Mononuclear cell (primary cell): Measurements from ENCODE around the gene ANK3. TPM values are rescaled to one million over a fixed set of nuclear protein-coding genes. Genes with fewer than 3 reads are reported as not detected.

Experiments used
- H3K27me3 ChIP-seq: 2 replicates; pipeline ENCODE4 v1.6.0; 2011; ENCODE audit warnings: low read length, control low read depth; ENCODE audit not compliant: insufficient read depth
- H3K4me1 ChIP-seq: 2 replicates; pipeline ENCODE4 v1.5.1; 2011; ENCODE audit warnings: mild to moderate bottlenecking, low read length, control low read depth; ENCODE audit not compliant: insufficient read depth
- H3K4me3 ChIP-seq: 2 replicates; pipeline ENCODE4 v1.5.1; 2011; ENCODE audit warnings: mild to moderate bottlenecking, low read length, moderate library complexity
- H3K9me3 ChIP-seq: 2 replicates; pipeline ENCODE4 v1.5.1; 2011; ENCODE audit warnings: low read depth, mild to moderate bottlenecking, control low read depth, low read length
- total RNA-seq: library from RNA; depleted of rRNA; stranded (reverse); fragments of >200 nt; gene quantifications from one replicate; pipeline ENCODE4 v1.2.3, GENCODE V29; 2012

ANK3 gene
- total RNA-seq, 1 donor: 73.0 TPM

- Histone ChIP-seq H3K4me1 (no peaks in the 10 kb centered on the region), H3K9me3 (no peaks in the 10 kb centered on the region), H3K4me3 (no peak overlapping the region), H3K27me3 (no peaks in the 10 kb centered on the region)
Observed at GRCh38 chr10:60176925-60177324, 212.8 kb downstream of the ANK3 start.

DNA sequence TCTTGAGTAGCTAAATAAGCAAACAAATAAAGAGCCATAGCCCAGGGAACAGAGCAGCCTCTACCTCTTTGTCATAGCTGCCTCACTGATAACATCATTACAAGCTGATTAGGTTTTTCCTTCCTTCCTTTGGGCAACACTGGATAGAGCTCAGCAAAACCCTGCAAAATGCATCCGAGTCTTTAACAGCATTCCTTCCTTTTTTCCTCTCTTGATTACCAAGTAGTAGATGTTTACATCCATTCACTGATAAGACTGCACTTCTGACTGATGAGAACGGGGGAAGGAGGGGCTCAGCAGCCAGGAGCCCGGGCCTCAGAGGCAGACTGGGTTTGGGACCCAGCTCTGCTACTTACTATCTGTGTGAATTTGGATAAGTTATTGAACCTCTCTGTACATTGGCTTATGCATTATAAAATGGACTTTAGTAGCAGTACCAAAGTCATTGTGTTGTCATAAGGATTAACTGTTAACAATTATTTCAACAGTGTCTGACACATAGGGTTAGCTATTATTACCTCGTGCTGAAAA, 214.2 kb downstream of the ANK3 start:
- Histone ChIP-seq H3K4me1 (no peaks in the 10 kb centered on the region), H3K4me3 (no peak overlapping the region), H3K9me3 (no peaks in the 10 kb centered on the region), H3K27me3 (no peaks in the 10 kb centered on the region)

DNA sequence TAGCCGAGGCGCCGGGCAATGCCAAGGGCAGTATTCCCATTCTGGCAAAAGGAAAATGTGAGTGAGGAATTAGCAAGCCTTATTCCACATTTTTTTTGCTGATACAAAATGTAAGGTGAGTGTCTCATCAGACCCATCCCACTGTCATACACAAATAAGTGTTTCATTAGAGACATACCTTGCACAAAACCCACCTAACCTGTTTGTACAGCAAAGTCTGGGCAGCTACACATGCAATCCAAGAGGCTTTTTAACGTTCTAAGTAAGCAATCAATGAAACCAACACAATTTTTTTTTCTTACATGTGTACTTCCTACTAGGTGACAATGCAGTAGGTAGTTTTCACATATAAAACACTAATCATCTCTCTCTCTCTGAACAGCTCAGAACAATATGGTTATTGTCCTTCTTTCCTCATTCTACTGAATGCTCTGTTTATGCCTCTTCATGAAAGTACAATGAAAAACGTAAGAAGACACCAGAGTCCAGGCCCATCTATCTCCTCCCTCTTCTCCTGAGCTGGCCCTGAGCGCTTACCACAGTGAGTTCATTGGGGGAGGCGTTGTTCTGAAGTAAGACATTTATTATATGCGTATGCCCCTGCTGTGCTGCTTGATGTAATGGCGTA, 217.2 kb downstream of the ANK3 start:
- Histone ChIP-seq H3K4me3 (no peak overlapping the region), H3K27me3 (no peaks in the 10 kb centered on the region), H3K9me3 (no peaks in the 10 kb centered on the region), H3K4me1 (no peaks in the 10 kb centered on the region)

DNA sequence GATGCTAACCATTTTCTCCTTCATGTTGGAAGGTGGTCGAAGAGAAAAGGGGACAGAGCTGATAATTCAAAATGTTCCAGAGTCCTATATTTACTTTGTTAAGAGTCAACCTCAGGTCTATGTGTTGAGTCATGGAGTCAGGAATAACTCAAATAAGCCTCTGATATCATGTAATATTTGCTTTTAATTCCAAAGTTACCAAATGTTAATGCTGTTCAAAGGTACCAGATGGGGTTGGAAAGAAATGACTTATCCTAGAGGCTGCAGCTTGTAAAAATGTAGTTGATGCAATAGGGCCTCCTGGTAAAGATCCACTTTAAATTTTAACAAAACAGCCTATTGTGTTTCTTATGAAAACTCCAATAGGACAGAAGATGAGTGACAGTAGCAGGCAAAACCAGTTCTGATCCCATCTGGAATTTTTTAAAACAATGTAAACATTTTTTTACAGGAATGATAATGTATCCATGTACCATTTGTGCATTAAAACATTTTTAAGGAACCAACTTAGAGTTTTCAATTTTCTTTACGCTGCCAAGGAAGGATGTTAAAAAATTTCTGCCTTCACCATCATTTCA, 218.2 kb downstream of the ANK3 start:
- H3K27me3 ChIP-seq: no peaks in the 10 kb centered on the region
- H3K9me3 ChIP-seq: no peaks in the 10 kb centered on the region
- no peaks in the 10 kb centered on the region for H3K4me1 ChIP-seq
- H3K4me3 ChIP-seq: no peak overlapping the region

GRCh38 chr10:60170250-60170649, 219.4 kb downstream of the ANK3 start:
- Histone ChIP-seq H3K9me3 (no peaks in the 10 kb centered on the region), H3K4me3 (no peak overlapping the region), H3K27me3 (no peaks in the 10 kb centered on the region), H3K4me1 (no peaks in the 10 kb centered on the region)

GRCh38 chr10:60169111-60169510, 220.6 kb downstream of the ANK3 start:
- H3K9me3 ChIP-seq: no peaks in the 10 kb centered on the region
- no peaks in the 10 kb centered on the region for H3K4me1 ChIP-seq
- no peaks in the 10 kb centered on the region for H3K27me3 ChIP-seq
- no peak overlapping the region for H3K4me3 ChIP-seq

- H3K4me3 ChIP-seq: no peak overlapping the region
- no peaks in the 10 kb centered on the region for H3K27me3 ChIP-seq
- no peaks in the 10 kb centered on the region for H3K9me3 ChIP-seq
- H3K4me1 ChIP-seq: no peaks in the 10 kb centered on the region
Observed at GRCh38 chr10:60167050-60167449, 222.6 kb downstream of the ANK3 start.

- H3K4me1 ChIP-seq: no peaks in the 10 kb centered on the region
- no peaks in the 10 kb centered on the region for H3K9me3 ChIP-seq
- H3K4me3 ChIP-seq: no peak overlapping the region
- no peaks in the 10 kb centered on the region for H3K27me3 ChIP-seq
Observed at GRCh38 chr10:60163786-60164185, 225.9 kb downstream of the ANK3 start.

DNA sequence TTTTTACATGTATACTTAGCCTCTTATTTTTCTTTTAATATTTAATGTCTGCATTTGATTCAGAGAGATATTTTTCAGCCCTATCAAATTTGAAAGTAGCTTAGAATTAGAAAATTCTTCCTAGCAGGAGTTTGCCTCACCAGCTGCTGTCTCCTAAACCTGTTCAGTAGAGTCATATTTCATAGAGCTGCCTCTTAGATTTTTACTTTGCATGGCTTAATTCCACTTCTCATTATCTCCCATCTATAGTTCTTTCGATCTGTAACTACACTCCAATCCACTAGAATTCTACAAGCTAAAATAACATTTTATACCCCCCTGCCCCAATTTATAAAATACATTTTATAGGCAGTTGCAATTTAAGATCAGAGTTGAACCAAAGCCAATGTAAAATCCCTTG, 227.0 kb downstream of the ANK3 start:
- H3K4me3 ChIP-seq: no peak overlapping the region
- no peaks in the 10 kb centered on the region for H3K27me3 ChIP-seq
- no peaks in the 10 kb centered on the region for H3K9me3 ChIP-seq
- H3K4me1 ChIP-seq: no peaks in the 10 kb centered on the region

DNA sequence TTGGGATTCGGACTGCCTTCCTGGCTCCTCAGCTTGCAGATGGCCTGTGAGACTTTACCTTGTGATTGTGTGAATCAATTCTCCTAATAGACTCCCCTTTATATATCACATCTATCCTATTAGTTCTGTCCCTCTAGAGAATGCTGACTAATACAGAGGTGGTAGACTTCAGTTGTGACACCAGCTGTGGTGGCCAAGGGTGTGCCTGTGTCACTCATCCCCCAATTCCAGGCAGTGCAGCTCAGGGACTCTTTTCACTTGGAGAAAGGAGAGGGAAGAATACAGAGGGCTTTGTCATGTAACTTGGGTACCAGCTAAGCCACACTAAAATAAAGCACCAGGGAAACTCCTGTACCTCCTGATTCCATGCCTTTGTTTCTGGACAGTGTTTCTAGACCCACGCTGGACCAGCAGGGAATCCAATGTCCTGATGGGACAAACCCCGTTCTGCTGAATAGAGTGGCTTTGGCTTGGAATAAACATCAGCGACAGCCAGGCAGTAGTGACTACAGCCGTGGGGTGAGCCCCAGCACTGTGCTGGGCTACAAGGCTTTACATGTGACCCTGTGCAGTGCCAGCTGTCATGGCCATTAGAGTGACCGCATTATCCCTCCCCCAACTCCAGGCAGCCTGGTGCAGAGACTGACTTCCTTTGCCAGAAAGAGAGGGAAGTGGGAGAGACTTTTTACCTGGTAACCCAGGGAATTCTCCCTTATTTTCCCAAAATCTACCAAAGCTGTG, 233.6 kb downstream of the ANK3 start:
- Histone ChIP-seq H3K9me3 (no peaks in the 10 kb centered on the region), H3K27me3 (no peaks in the 10 kb centered on the region), H3K4me1 (no peaks in the 10 kb centered on the region), H3K4me3 (no peak overlapping the region)

GRCh38 chr10:60155099-60155877, 234.4 kb downstream of the ANK3 start:
- Histone ChIP-seq H3K9me3 (no peaks in the 10 kb centered on the region), H3K4me3 (no peak overlapping the region), H3K4me1 (no peaks in the 10 kb centered on the region), H3K27me3 (no peaks in the 10 kb centered on the region)

GRCh38 chr10:60149003-60149402, 240.7 kb downstream of the ANK3 start:
- no peak overlapping the region for H3K4me3 ChIP-seq
- H3K4me1 ChIP-seq: no peaks in the 10 kb centered on the region
- no peaks in the 10 kb centered on the region for H3K27me3 ChIP-seq
- no peaks in the 10 kb centered on the region for H3K9me3 ChIP-seq

GRCh38 chr10:60148266-60148840, 241.3 kb downstream of the ANK3 start:
- H3K4me1 ChIP-seq: no peaks in the 10 kb centered on the region
- no peak overlapping the region for H3K4me3 ChIP-seq
- H3K27me3 ChIP-seq: no peaks in the 10 kb centered on the region

DNA sequence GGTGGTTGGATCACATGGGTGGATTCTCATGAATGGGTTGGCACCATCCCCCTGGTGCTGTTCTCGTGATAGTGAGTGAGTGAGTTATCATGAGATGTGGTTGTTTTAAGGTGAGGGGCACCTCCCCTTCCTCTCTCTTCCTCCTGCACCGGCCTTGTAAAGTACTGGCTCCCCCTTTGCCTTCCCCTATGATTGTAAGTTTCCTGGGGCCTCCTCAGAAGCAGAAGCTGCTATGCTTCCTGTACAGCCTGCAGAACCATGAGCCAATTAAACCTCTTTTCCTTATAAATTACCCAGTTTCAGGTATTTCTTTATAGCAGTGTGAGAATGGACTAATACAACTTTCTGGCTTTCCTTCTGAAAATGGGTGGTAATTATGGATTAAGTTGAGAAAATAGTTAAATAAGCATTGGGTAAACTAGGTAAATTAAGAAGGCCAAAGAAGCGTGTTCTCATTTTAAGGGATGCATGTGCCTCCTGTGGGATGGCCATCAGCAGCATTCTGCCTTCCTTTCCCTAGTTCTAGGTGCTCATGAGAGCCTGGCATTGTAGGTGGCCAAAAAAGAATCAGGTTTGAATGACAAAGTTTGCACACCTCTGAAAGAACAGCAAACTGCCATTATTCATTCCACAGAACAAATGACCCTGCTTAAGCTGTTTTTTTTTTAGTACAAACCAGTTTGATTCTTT, 242.0 kb downstream of the ANK3 start:
- Histone ChIP-seq H3K4me1 (no peaks in the 10 kb centered on the region), H3K9me3 (no peaks in the 10 kb centered on the region), H3K4me3 (no peak overlapping the region), H3K27me3 (no peaks in the 10 kb centered on the region)

More at GRCh38 chr10:60148266-60148840, 241.3 kb downstream of the ANK3 start:
- no peaks in the 10 kb centered on the region for H3K9me3 ChIP-seq
